H1 (cell line): Measurements from ENCODE around the gene DCTPP1. TPM values are rescaled to one million over a fixed set of nuclear protein-coding genes. Genes with fewer than 3 reads are reported as not detected.

Experiments used
- CTCF ChIA-PET: fragments of 300-600 bp; sonication (Branson Sonifier 250); formaldehyde crosslinking; loops from one replicate; lab custom pipeline; 2021; ENCODE audit not compliant: partially characterized antibody; lab: Charles Lee
- POLR2A ChIA-PET: fragments of 300-600 bp; sonication (Branson Sonifier 250); formaldehyde crosslinking; loops from one replicate; lab custom pipeline; 2021; ENCODE audit warnings: inconsistent platforms; ENCODE audit not compliant: partially characterized antibody; lab: Charles Lee
- DNase-seq, 2 experiments: peaks; one replicate each; pipeline versions ENCODE4 v3.0.0 to v3.0.0-alpha.2; 2010 to 2022; ENCODE audit warnings: low spot score in 2 of 2, low read depth in 1 of 2, mixed read lengths in 1 of 2
- FAIRE-seq: peaks from 2 replicates; lab custom pipeline; 2011; peaks lifted over from hg19 to GRCh38; lab: Jason Lieb, UNC
- H2AFZ ChIP-seq: 2 replicates; pipeline ENCODE4 v1.8.1; 2012; ENCODE audit warnings: low read length, inconsistent platforms
- H2AK5ac ChIP-seq: 2 replicates; pipeline ENCODE4 v1.6.1; 2013; ENCODE audit warnings: low read depth, low read length
- H2BK120ac ChIP-seq: replicated peaks from 2 replicates; pipeline ENCODE3; 2013; ENCODE audit warnings: low read depth, low read length, inconsistent platforms
- H2BK12ac ChIP-seq: 2 replicates; pipeline ENCODE4 v1.6.1; 2013; ENCODE audit warnings: low read depth, low read length
- H2BK15ac ChIP-seq: 2 replicates; pipeline ENCODE4 v1.6.1; 2013; ENCODE audit warnings: low read length
- H2BK20ac ChIP-seq: 2 replicates; pipeline ENCODE4 v1.6.1; 2013; ENCODE audit warnings: low read length
- H2BK5ac ChIP-seq: 2 replicates; pipeline ENCODE4 v1.6.1; 2013; ENCODE audit warnings: low read depth, low read length
- H3K14ac ChIP-seq: 2 replicates; pipeline ENCODE4 v1.6.1; 2013; ENCODE audit warnings: inconsistent platforms; ENCODE audit not compliant: insufficient read length
- H3K18ac ChIP-seq: 2 replicates; pipeline ENCODE4 v1.6.1; 2013; ENCODE audit warnings: low read length; ENCODE audit errors: extremely low read depth
- H3K23ac ChIP-seq: 2 replicates; pipeline ENCODE4 v1.6.1; 2013; ENCODE audit warnings: inconsistent platforms; ENCODE audit not compliant: insufficient read length
- H3K23me2 ChIP-seq: 2 replicates; pipeline ENCODE4 v1.6.1; 2013; ENCODE audit warnings: low read depth, low read length
- H3K27ac ChIP-seq: 2 replicates; pipeline ENCODE4 v1.6.1; 2011; ENCODE audit warnings: low read depth, low read length, inconsistent platforms
- H3K27me3 ChIP-seq, 4 experiments: replicated peaks in 1 of 4; 1 replicate in 1 of 4; 2 replicates in 3 of 4; pipeline versions ENCODE4 v1.6.1 to v1.8.1; 2011 to 2013; ENCODE audit warnings: low read length in 3 of 4, mild to moderate bottlenecking in 3 of 4, inconsistent platforms in 2 of 4, mixed read lengths in 2 of 4, moderate library complexity in 1 of 4; ENCODE audit not compliant: control insufficient read depth in 3 of 4, insufficient read depth in 3 of 4; ENCODE audit errors: extremely low read depth in 1 of 4
- H3K36me3 ChIP-seq, 4 experiments: 2 replicates each; pipeline versions ENCODE4 v1.6.1 to v1.8.1; 2011 to 2013; ENCODE audit warnings: mild to moderate bottlenecking in 4 of 4, low read length in 3 of 4, moderate library complexity in 2 of 4, control low read depth in 1 of 4, inconsistent platforms in 1 of 4; ENCODE audit not compliant: insufficient read depth in 4 of 4, control insufficient read depth in 2 of 4
- H3K4ac ChIP-seq: replicated peaks from 2 replicates; pipeline ENCODE3; 2013; ENCODE audit warnings: low read length, low read depth, mixed read lengths, inconsistent platforms; ENCODE audit not compliant: insufficient read length
- H3K4me1 ChIP-seq, 4 experiments: replicated peaks in 1 of 4; 1 replicate in 1 of 4; 2 replicates in 3 of 4; pipeline versions ENCODE4 v1.6.1 to v1.8.1; 2011 to 2013; ENCODE audit warnings: low read length in 3 of 4, inconsistent platforms in 2 of 4, mixed read lengths in 1 of 4; ENCODE audit not compliant: insufficient read depth in 4 of 4, control insufficient read depth in 3 of 4
- H3K4me2 ChIP-seq, 2 experiments: 2 replicates each; pipeline versions ENCODE4 v1.6.1 to v1.8.1; 2011 to 2013; ENCODE audit warnings: low read depth in 2 of 2, low read length in 2 of 2, control low read depth in 1 of 2, inconsistent platforms in 1 of 2, mild to moderate bottlenecking in 1 of 2; ENCODE audit not compliant: insufficient read depth in 1 of 2
- H3K4me3 ChIP-seq, 4 experiments: fragments of 200-600, 300-600 bp in 1 of 4; sonication (generic), shearing (Covaris generic), sonication (Bioruptor Twin) in 1 of 4; 2 replicates each; pipeline versions ENCODE4 v1.5.1 to v1.8.1; 2011 to 2016; ENCODE audit warnings: low read length in 4 of 4, low read depth in 3 of 4, control low read depth in 2 of 4, inconsistent platforms in 2 of 4, mild to moderate bottlenecking in 2 of 4, mixed read lengths in 1 of 4, moderate library complexity in 1 of 4; ENCODE audit not compliant: insufficient read depth in 2 of 4; ENCODE audit errors: extremely low read depth in 1 of 4
- H3K56ac ChIP-seq: replicated peaks from 2 replicates; pipeline ENCODE3; 2013; ENCODE audit warnings: low read depth, mild to moderate bottlenecking, mixed read lengths, low read length, inconsistent platforms; ENCODE audit not compliant: insufficient read length
- H3K79me1 ChIP-seq: 2 replicates; pipeline ENCODE4 v1.6.1; 2013; ENCODE audit warnings: low read depth, low read length, control low read depth
- H3K79me2 ChIP-seq, 2 experiments: 2 replicates each; pipeline versions ENCODE4 v1.6.1 to v1.8.1; 2012 to 2013; ENCODE audit warnings: low read length in 2 of 2, mild to moderate bottlenecking in 2 of 2, inconsistent platforms in 1 of 2; ENCODE audit not compliant: insufficient read depth in 2 of 2, control insufficient read depth in 1 of 2
- H3K9ac ChIP-seq, 4 experiments: replicated peaks in 1 of 4; 1 replicate in 1 of 4; 2 replicates in 3 of 4; pipeline versions ENCODE4 v1.6.1 to v1.8.1; 2011 to 2013; ENCODE audit warnings: low read depth in 3 of 4, low read length in 3 of 4, control low read depth in 2 of 4, mild to moderate bottlenecking in 2 of 4, moderate library complexity in 2 of 4, inconsistent platforms in 1 of 4; ENCODE audit errors: extremely low read depth in 1 of 4
- H3K9me3 ChIP-seq, 2 experiments: 2 replicates each; pipeline versions ENCODE4 v1.6.1 to v1.8.1; 2012 to 2013; ENCODE audit warnings: mild to moderate bottlenecking in 2 of 2, moderate library complexity in 2 of 2, control low read depth in 1 of 2, inconsistent platforms in 1 of 2, low read depth in 1 of 2, low read length in 1 of 2, mixed read lengths in 1 of 2; ENCODE audit not compliant: insufficient read depth in 2 of 2
- H4K20me1 ChIP-seq, 2 experiments: replicated peaks in 1 of 2; 2 replicates each; pipeline versions ENCODE3 to v1.8.1; 2011 to 2013; ENCODE audit warnings: inconsistent platforms in 2 of 2, low read length in 2 of 2, mild to moderate bottlenecking in 1 of 2; ENCODE audit not compliant: insufficient read depth in 2 of 2, control insufficient read depth in 1 of 2
- H4K5ac ChIP-seq: 2 replicates; pipeline ENCODE4 v1.6.1; 2013; ENCODE audit warnings: low read length, low read depth, mixed read lengths, inconsistent platforms; ENCODE audit not compliant: insufficient read length
- H4K8ac ChIP-seq: 2 replicates; pipeline ENCODE4 v1.8.0; 2013; ENCODE audit warnings: mild to moderate bottlenecking, moderate library complexity, low read length, inconsistent platforms; ENCODE audit not compliant: insufficient read depth; ENCODE audit errors: extremely low read depth
- H4K91ac ChIP-seq: replicated peaks from 2 replicates; pipeline ENCODE3; 2013; ENCODE audit warnings: low read length, mixed read lengths, inconsistent platforms; ENCODE audit not compliant: insufficient read length
- CEBPB ChIP-seq: IDR thresholded peaks from 2 replicates; pipeline ENCODE4 v1.6.1; 2012; ENCODE audit warnings: low read depth, low read length
- CHD1 ChIP-seq: IDR thresholded peaks from 2 replicates; pipeline ENCODE4 v1.6.1; 2012; ENCODE audit warnings: low read depth, low read length, improper control_type of control experiment
- CTBP2 ChIP-seq: IDR thresholded peaks from 2 replicates; pipeline ENCODE4 v1.7.0; 2011; ENCODE audit warnings: borderline replicate concordance, mild to moderate bottlenecking, moderate library complexity, mixed read lengths, low read length; ENCODE audit not compliant: insufficient read depth, insufficient read length
- GTF2F1 ChIP-seq: IDR thresholded peaks from 2 replicates; pipeline ENCODE4 v1.6.1; 2012; ENCODE audit warnings: low read depth, low read length, improper control_type of control experiment, borderline replicate concordance
- HDAC2 ChIP-seq, 2 experiments: fragments of 300-600 bp in 1 of 2; sonication (generic) in 1 of 2; IDR thresholded peaks; 2 replicates each; pipeline ENCODE4 v1.6.1; 2011 to 2012; ENCODE audit warnings: low read depth in 2 of 2, low read length in 2 of 2, mild to moderate bottlenecking in 2 of 2, moderate library complexity in 2 of 2, borderline replicate concordance in 1 of 2, inconsistent platforms in 1 of 2
- KDM4A ChIP-seq: IDR thresholded peaks from one replicate; pipeline ENCODE4 v1.7.1; 2012; ENCODE audit warnings: low read depth, mild to moderate bottlenecking, moderate library complexity, low read length, inconsistent platforms; ENCODE audit not compliant: severe bottlenecking
- PHF8 ChIP-seq: fragments of 200-600 bp; sonication (generic); conservative IDR thresholded peaks from 2 replicates; pipeline ENCODE4 v1.7.1; 2012; ENCODE audit warnings: low read depth, mild to moderate bottlenecking, inconsistent platforms, low read length, moderate library complexity
- POLR2A ChIP-seq, 2 experiments: IDR thresholded peaks; 1 replicate in 1 of 2; 2 replicates in 1 of 2; pipeline ENCODE4 v1.6.1; 2011; ENCODE audit warnings: low read depth in 2 of 2, low read length in 2 of 2, mild to moderate bottlenecking in 2 of 2; ENCODE audit errors: control extremely low read depth in 1 of 2
- RBBP5 ChIP-seq: IDR thresholded peaks from 2 replicates; pipeline ENCODE4 v1.7.1; 2012; ENCODE audit warnings: low read depth, mild to moderate bottlenecking, inconsistent platforms, low read length, moderate library complexity, borderline replicate concordance
- RNF2 ChIP-seq: fragments of 200-900, 300-1000 bp; sonication (generic); IDR thresholded peaks from 2 replicates; pipeline ENCODE4 v1.7.1; 2016; ENCODE audit warnings: borderline replicate concordance, low read depth, mild to moderate bottlenecking, antibody characterized with exemption, low read length; ENCODE audit not compliant: poor library complexity, severe bottlenecking; ENCODE audit errors: missing control alignments
- SIRT6 ChIP-seq: IDR thresholded peaks from one replicate; pipeline ENCODE4 v1.7.1; 2012; ENCODE audit warnings: low read length, inconsistent platforms
- SP4 ChIP-seq: IDR thresholded peaks from 2 replicates; pipeline ENCODE4 v1.6.1; 2012; ENCODE audit warnings: low read length, inconsistent platforms
- TCF12 ChIP-seq: IDR thresholded peaks from 2 replicates; pipeline ENCODE4 v1.6.1; 2011; ENCODE audit warnings: low read depth, mild to moderate bottlenecking, low read length
- WGBS, 2 experiments: shearing (Covaris generic) in 1 of 2; methylation state at CpG; one replicate each; pipeline versions ENCODE4 v1.1.6 to v1.1.7; 2013 to 2015; ENCODE audit warnings: low lambda C conversion rate in 2 of 2, mixed read lengths in 2 of 2, inconsistent platforms in 1 of 2, low coverage in 1 of 2, missing lambda C conversion rate in 1 of 2; ENCODE audit not compliant: insufficient replicate concordance in 2 of 2, insufficient coverage in 1 of 2, insufficient read length in 1 of 2; ENCODE audit errors: extremely low coverage in 1 of 2, missing lambda C conversion rate in 1 of 2; 5-methylcytosine and 5-hydroxymethylcytosine counted together
- polyA plus RNA-seq, 7 experiments: library from polyadenylated mRNA; depleted of rRNA in 3 of 7; stranded (reverse) in 5 of 7; unstranded in 2 of 7; fragments of >200 nt in 5 of 7; fragments of 200-250 nt in 2 of 7; gene quantifications; 1 replicate in 5 of 7; 2 replicates in 1 of 7; 4 replicates in 1 of 7; pipeline versions ENCODE4 v1.2.1 to v1.2.3, GENCODE V29; 2011 to 2013; ENCODE audit warnings: missing spikeins in 2 of 7, mixed read lengths in 2 of 7
- total RNA-seq: library from RNA; stranded (reverse); fragmentation: NEBNext Ultra II Directional; extraction: Animal tissue kit (Norgen Biotek cat#: 25700); gene quantifications from 2 replicates; pipeline ENCODE4 v1.2.1, GENCODE V29; 2021

The DCTPP1 gene
- total and polyA plus RNA-seq, 2 of the 8 experiments (the other 6 are each of a cell fraction or from before 2014, with no cell fraction given), result 94.5 to 103 TPM

- no peak within 1 kb of the TSS for H3K4me3 ChIP-seq
- no peak within 1 kb of the TSS for H3K14ac ChIP-seq
- H4K5ac ChIP-seq, result no peak within 1 kb of the TSS
- no peaks in the 10 kb centered on the region for H3K9me3 ChIP-seq
- no peaks in the 10 kb centered on the region for H3K79me1 ChIP-seq
- no peak within 1 kb of the TSS for H2BK5ac ChIP-seq
- DNase-seq (no peak), FAIRE-seq (no peak)
- no peak within 1 kb of the TSS for H2BK20ac ChIP-seq
- WGBS, 2 experiments, result 86% methylated on average over 8 of the region's 8 CpGs; no CpG with 5 or more reads in 1 of the 2 experiments
- H2AFZ ChIP-seq, result peak within 1 kb of the TSS; percentile 78; the same call in 1 of the 2 replicates
- H3K56ac ChIP-seq, result no peak within 1 kb of the TSS
- no peak within 1 kb of the TSS for H3K27ac ChIP-seq
- H3K23ac ChIP-seq, result no peak within 1 kb of the TSS
- ChIA-PET CTCF (interaction anchor here (0.9 to 1.9 kb wide), 4 partner anchors 10 to 46 kb away, joined by 3 to 6 read pairs (median 4); partner anchors contain the start of gene DCTPP1), POLR2A (interaction anchor here (0.6 to 1.4 kb wide), 3 partner anchors 9 to 23 kb away, joined by 3 read pairs; no protein-coding TSS in a partner anchor)
- no peak within 1 kb of the TSS for H3K4ac ChIP-seq
- H3K79me2 ChIP-seq, result no peaks in the 10 kb centered on the region
- peaks cover 0 to 3% (median 0%) of the 10 kb centered on the region in 4 experiments; a peak in 1 of 7 replicates for H3K4me1 ChIP-seq
- no peak within 1 kb of the TSS for H2AK5ac ChIP-seq
- H2BK15ac ChIP-seq, result no peak within 1 kb of the TSS
- H4K8ac ChIP-seq, result no peak within 1 kb of the TSS
- no peak within 1 kb of the TSS for H2BK12ac ChIP-seq
- H2BK120ac ChIP-seq, result no peak within 1 kb of the TSS
- no peaks in the 10 kb centered on the region for H3K23me2 ChIP-seq
- H4K20me1 ChIP-seq, result no peaks in the 10 kb centered on the region
- H3K36me3 ChIP-seq, result no peaks in the 10 kb centered on the region
- peaks cover 0 to 2% (median 0%) of the 10 kb centered on the region in 4 experiments; a peak in 1 of 7 replicates for H3K27me3 ChIP-seq
- no peak within 1 kb of the TSS for H3K4me2 ChIP-seq
- H3K18ac ChIP-seq, result no peak within 1 kb of the TSS
- no peak within 1 kb of the TSS for H3K9ac ChIP-seq
- no peak within 1 kb of the TSS for H4K91ac ChIP-seq
- no peak for TF ChIP-seq CHD1
- no peak for TF ChIP-seq KDM4A
- no peak for TF ChIP-seq CTBP2
- TF ChIP-seq POLR2A (IDR thresholded peaks at IDR 0.05; ENCODE audit: control extremely low read depth in 1 of 2, low read depth in 2 of 2, low read length in 2 of 2), result no peak
- TF ChIP-seq CEBPB, result no peak
- TF ChIP-seq SP4, result no peak
- TF ChIP-seq HDAC2 (IDR thresholded peaks at IDR 0.05; ENCODE audit: borderline replicate concordance in 1 of 2, low read depth in 2 of 2, low read length in 2 of 2), result no peak
- TF ChIP-seq TCF12, result no peak
- TF ChIP-seq SIRT6, result no peak
- no peak for TF ChIP-seq PHF8
- TF ChIP-seq RNF2, result no peak
- no peak for TF ChIP-seq RBBP5
- no peak for TF ChIP-seq GTF2F1
Measured at GRCh38 chr16:30472328-30472942, 42.6 kb upstream of the DCTPP1 start, which contains the start of gene ITGAL. ITGAL (plus strand) TSS chr16:30472742; CDS start chr16:30472838, 96 bp downstream.
